ENCODE measurements around the gene NKAIN4.

The NKAIN4 gene

DNA sequence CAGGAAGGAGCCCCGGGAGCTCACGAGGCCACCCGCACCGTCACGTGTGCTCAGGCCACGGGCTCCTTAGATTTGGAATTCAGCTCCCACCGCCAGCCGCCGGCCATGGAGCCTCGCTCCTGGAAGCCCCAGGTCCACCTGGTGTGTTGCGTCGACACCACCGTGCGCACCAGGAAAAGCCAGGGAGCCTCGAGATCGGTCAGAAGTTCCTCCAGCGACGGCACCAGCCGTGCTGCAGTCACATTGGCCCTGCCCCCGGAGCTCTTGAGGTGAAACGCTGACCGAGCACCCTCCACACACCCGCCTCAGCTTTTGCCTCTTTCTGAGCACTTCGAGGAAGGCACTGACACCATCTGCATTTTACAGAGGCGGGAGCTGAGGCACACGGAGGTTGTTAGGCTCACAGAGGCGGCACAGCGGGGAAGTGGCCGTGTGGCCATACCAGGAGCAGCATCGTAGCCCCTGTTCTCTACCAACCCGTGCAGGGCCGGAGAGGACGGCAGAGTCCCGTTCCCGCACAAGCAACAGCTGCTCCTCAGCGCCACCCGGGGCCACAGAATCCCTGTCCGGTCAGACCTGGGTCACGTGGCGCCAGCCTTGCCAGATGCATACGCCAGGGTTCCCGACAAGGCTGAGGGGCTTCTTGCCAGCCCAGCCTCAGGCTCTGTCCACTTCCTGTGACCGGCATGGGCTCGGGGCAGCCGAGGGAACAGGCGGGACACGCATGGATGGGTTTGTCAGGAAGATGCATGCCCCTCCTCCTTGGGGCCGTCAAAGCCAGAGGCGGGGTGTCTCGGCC is 7.6 kb downstream of the NKAIN4 start:
- TF ChIP-seq, protein P1, sequence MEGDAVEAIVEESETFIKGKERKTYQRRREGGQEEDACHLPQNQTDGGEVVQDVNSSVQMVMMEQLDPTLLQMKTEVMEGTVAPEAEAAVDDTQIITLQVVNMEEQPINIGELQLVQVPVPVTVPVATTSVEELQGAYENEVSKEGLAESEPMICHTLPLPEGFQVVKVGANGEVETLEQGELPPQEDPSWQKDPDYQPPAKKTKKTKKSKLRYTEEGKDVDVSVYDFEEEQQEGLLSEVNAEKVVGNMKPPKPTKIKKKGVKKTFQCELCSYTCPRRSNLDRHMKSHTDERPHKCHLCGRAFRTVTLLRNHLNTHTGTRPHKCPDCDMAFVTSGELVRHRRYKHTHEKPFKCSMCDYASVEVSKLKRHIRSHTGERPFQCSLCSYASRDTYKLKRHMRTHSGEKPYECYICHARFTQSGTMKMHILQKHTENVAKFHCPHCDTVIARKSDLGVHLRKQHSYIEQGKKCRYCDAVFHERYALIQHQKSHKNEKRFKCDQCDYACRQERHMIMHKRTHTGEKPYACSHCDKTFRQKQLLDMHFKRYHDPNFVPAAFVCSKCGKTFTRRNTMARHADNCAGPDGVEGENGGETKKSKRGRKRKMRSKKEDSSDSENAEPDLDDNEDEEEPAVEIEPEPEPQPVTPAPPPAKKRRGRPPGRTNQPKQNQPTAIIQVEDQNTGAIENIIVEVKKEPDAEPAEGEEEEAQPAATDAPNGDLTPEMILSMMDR (IDR thresholded peaks at IDR 0.05; ENCODE audit: borderline replicate concordance, control extremely low read depth, extremely low read depth, insufficient read depth, missing control alignments), result no peak
- DNase-seq (ENCODE audit: low spot score), result no peak
- in situ Hi-C loops (cut with MboI; ENCODE audit: low sequenced_read_pairs, unreplicated experiment), result no loop called here

DNA sequence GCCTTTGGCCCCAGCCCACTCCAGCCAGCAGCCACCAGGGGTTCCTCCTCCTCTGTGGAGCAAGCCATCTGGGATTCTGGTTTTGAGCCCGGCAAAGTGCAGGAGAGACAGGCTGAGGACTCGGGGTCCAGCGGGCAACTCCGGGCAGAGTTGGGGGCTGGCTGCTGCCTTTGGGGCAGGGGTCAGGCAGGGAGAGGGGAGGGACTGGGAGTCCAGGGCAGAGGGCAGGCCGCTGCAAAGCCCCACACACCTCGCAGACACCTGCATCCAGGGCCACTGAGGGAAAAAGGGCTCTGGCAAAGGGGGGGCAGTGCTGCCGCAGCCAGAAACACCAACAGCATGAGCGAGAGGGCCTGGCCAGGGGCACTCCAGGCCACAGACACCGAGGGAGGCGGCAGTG is 9.8 kb downstream of the NKAIN4 start:
- TF ChIP-seq, protein P1 (IDR thresholded peaks at IDR 0.05; ENCODE audit: borderline replicate concordance, control extremely low read depth, extremely low read depth, insufficient read depth, missing control alignments), result no peak
- no peak for DNase-seq (ENCODE audit: low spot score)
- in situ Hi-C loops (cut with MboI; ENCODE audit: low sequenced_read_pairs, unreplicated experiment), result no loop called here

- DNase-seq (ENCODE audit: low spot score), result no peak
- in situ Hi-C loops (cut with MboI; ENCODE audit: low sequenced_read_pairs, unreplicated experiment), result no loop called here
- TF ChIP-seq, protein P1 (IDR thresholded peaks at IDR 0.05; ENCODE audit: borderline replicate concordance, control extremely low read depth, extremely low read depth, insufficient read depth, missing control alignments), result no peak
Observed at GRCh38 chr20:63243604-63244247, 10.5 kb downstream of the NKAIN4 start.

DNA sequence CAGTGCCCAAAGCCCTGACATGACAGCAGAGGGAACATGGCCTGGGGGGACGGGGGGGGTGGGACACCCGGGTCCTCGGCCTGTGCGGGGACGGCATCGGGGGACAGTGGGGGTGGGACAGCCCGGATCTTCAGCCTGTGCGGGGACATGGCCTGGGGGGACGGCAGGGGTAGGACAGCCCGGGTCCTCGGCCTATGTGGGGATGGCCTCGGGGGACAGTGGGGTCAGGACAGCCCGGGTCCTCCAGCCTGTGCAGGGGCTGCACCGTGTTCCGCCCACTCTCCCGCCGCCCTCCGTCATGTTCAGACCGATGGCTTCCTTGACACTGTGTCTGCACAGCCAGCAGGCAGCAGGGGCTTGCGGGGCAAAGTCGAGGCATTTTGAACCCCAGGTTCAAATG is 11.5 kb downstream of the NKAIN4 start:
- TF ChIP-seq, protein P1 (IDR thresholded peaks at IDR 0.05; ENCODE audit: borderline replicate concordance, control extremely low read depth, extremely low read depth, insufficient read depth, missing control alignments), result no peak
- in situ Hi-C loops (cut with MboI; ENCODE audit: low sequenced_read_pairs, unreplicated experiment), result no loop called here
- DNase-seq (ENCODE audit: low spot score), result no peak

DNA sequence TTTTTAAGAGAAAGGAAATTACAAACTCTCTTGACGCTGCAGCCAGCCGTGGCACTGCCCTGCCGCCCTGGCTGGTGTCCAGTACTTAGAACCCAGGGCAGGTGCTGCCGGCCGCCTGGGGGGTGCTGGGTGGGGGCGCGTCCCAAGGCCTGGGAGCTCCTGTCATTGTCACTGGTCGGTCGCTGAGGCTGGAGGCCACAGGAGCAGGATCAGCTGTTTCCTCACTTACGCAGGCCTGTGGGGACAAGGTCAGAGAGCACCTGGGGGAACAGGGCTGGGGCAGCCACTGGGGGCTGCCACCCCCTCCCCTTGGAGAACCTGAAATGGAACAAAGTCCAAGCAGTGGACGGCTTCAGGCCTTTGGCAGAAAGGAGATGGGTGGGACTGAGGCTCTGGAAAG is 13.0 kb downstream of the NKAIN4 start:
- TF ChIP-seq, protein P1 (IDR thresholded peaks at IDR 0.05; ENCODE audit: borderline replicate concordance, control extremely low read depth, extremely low read depth, insufficient read depth, missing control alignments), result no peak
- in situ Hi-C loops (cut with MboI; ENCODE audit: low sequenced_read_pairs, unreplicated experiment), result no loop called here
- no peak for DNase-seq (ENCODE audit: low spot score)

DNA sequence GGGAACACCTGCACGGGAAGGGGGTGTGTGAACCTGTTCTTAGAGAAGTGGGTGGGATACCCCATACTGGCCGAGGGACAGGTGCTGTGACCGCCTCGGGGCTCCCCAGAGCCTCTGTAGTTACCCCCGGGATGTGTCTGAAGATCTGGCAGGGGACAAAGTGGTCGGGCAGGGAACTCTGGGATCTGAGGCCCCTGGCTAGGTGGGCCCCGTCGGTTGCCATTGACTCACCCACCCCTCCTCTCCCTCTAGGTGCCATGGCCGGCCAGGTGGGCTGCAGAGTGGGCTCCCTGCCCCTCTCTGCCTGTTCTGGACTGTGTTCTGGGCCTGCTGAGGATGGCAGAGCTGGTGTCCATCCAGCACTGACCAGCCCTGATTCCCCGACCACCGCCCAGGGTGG is 14.3 kb downstream of the NKAIN4 start:
- TF ChIP-seq, protein P1 (IDR thresholded peaks at IDR 0.05; ENCODE audit: borderline replicate concordance, control extremely low read depth, extremely low read depth, insufficient read depth, missing control alignments), result no peak
- in situ Hi-C loops (cut with MboI; ENCODE audit: low sequenced_read_pairs, unreplicated experiment), result no loop called here
- DNase-seq (ENCODE audit: low spot score), result no peak
